MM.1S (cell line): ENCODE measurements around the gene UCN3.

ENCODE experiments used
- DNase-seq: peaks from one replicate; pipeline ENCODE4 v3.0.0-alpha.2; 2015
- H2AFZ ChIP-seq: fragments of 300-600 bp; sonication (generic); 2 replicates; pipeline ENCODE4 v1.6.0; 2016; ENCODE audit warnings: antibody characterized with exemption, low read length
- H3F3A ChIP-seq: fragments of 300-600 bp; sonication (generic); 2 replicates; pipeline ENCODE4 v1.6.1; 2016; ENCODE audit warnings: mild to moderate bottlenecking, antibody characterized with exemption, low read length, moderate library complexity, mixed read lengths; ENCODE audit not compliant: insufficient read depth
- H3K27ac ChIP-seq: fragments of 300-600 bp; sonication (generic); 2 replicates; pipeline ENCODE4 v1.5.1; 2016; ENCODE audit warnings: mild to moderate bottlenecking, low read length
- H3K27me3 ChIP-seq: fragments of 300-600 bp; sonication (generic); replicated peaks from 2 replicates; pipeline ENCODE4 v1.6.0; 2016; ENCODE audit warnings: low read length; ENCODE audit not compliant: insufficient read depth
- H3K36me3 ChIP-seq: fragments of 300-600 bp; sonication (generic); replicated peaks from 2 replicates; pipeline ENCODE4 v1.6.1; 2016; ENCODE audit warnings: mild to moderate bottlenecking, low read length, mixed read lengths; ENCODE audit not compliant: insufficient read depth
- H3K4me1 ChIP-seq: fragments of 300-600 bp; sonication (generic); 2 replicates; pipeline ENCODE4 v1.6.1; 2016; ENCODE audit warnings: low read length, mixed read lengths
- H3K4me2 ChIP-seq: fragments of 300-600 bp; sonication (generic); 2 replicates; pipeline ENCODE4 v1.6.0; 2016; ENCODE audit warnings: low read depth, low read length
- H3K4me3 ChIP-seq: fragments of 300-600 bp; sonication (generic); 2 replicates; pipeline ENCODE4 v1.5.1; 2016; ENCODE audit warnings: low read length, mixed read lengths
- H3K79me2 ChIP-seq: fragments of 300-600 bp; sonication (generic); 2 replicates; pipeline ENCODE4 v1.6.1; 2016; ENCODE audit warnings: mixed run types, low read length, mixed read lengths
- H3K9ac ChIP-seq: fragments of 300-600 bp; sonication (generic); 2 replicates; pipeline ENCODE4 v1.6.1; 2016; ENCODE audit warnings: low read length, mixed read lengths
- H3K9me2 ChIP-seq: fragments of 300-600 bp; sonication (generic); replicated peaks from 2 replicates; pipeline ENCODE4 v1.6.1; 2016; ENCODE audit warnings: mild to moderate bottlenecking, low read length, mixed read lengths; ENCODE audit not compliant: insufficient read depth
- H3K9me3 ChIP-seq: fragments of 300-600 bp; sonication (generic); replicated peaks from 2 replicates; pipeline ENCODE4 v1.6.1; 2016; ENCODE audit warnings: mild to moderate bottlenecking, low read length, mixed read lengths; ENCODE audit not compliant: insufficient read depth
- H4K20me1 ChIP-seq: fragments of 300-600 bp; sonication (generic); 2 replicates; pipeline ENCODE4 v1.6.1; 2016; ENCODE audit warnings: mild to moderate bottlenecking, low read length, moderate library complexity, mixed read lengths; ENCODE audit not compliant: insufficient read depth
- CTCF ChIP-seq: fragments of 300-600 bp; sonication (generic); IDR thresholded peaks from 2 replicates; pipeline ENCODE4 v1.5.1; 2016; ENCODE audit warnings: antibody characterized with exemption, low read length, mixed read lengths
- EZH2 ChIP-seq: fragments of 300-600 bp; sonication (generic); optimal IDR thresholded peaks from 2 replicates; pipeline ENCODE3; 2017; ENCODE audit warnings: low read depth, mild to moderate bottlenecking, antibody characterized with exemption, low read length, mixed read lengths
- EZH2phosphoT487 ChIP-seq: fragments of 300-600 bp; sonication (generic); IDR thresholded peaks from 2 replicates; pipeline ENCODE4 v1.6.1; 2018; ENCODE audit warnings: antibody characterized with exemption, low read length

The UCN3 gene

GRCh38 chr10:5325076-5325475 is 39.7 kb upstream of the UCN3 start:
- DNase-seq: no peak
- Histone ChIP-seq H4K20me1 (no peaks in the 10 kb centered on the region), H3K27me3 (no peaks in the 10 kb centered on the region), H2AFZ (no peak overlapping the region), H3K9me2 (no peaks in the 10 kb centered on the region), H3K9me3 (no peaks in the 10 kb centered on the region), H3K4me1 (no peaks in the 10 kb centered on the region), H3K36me3 (no peaks in the 10 kb centered on the region), H3K4me2 (no peak overlapping the region), H3K4me3 (no peak overlapping the region), H3F3A (no peaks in the 10 kb centered on the region), H3K27ac (no peak overlapping the region), H3K79me2 (no peaks in the 10 kb centered on the region), H3K9ac (no peak overlapping the region)
- no peak for TF ChIP-seq EZH2phosphoT487
- no peak for TF ChIP-seq CTCF
- no peak for TF ChIP-seq EZH2

GRCh38 chr10:5334196-5334880 is 30.4 kb upstream of the UCN3 start:
- H3K4me3 ChIP-seq: no peak overlapping the region
- H3K4me1 ChIP-seq: no peaks in the 10 kb centered on the region
- no peaks in the 10 kb centered on the region for H3K9me3 ChIP-seq
- no peaks in the 10 kb centered on the region for H4K20me1 ChIP-seq
- H3K27ac ChIP-seq: no peak overlapping the region
- no peak overlapping the region for H3K9ac ChIP-seq
- H3K27me3 ChIP-seq: no peaks in the 10 kb centered on the region
- H3K4me2 ChIP-seq: no peak overlapping the region
- H3K79me2 ChIP-seq: no peaks in the 10 kb centered on the region
- no peaks in the 10 kb centered on the region for H3F3A ChIP-seq
- no peaks in the 10 kb centered on the region for H3K36me3 ChIP-seq
- no peak for DNase-seq
- TF ChIP-seq EZH2phosphoT487: no peak
- TF ChIP-seq EZH2: no peak
- TF ChIP-seq CTCF: no peak
- H2AFZ ChIP-seq: no peak overlapping the region
- H3K9me2 ChIP-seq: no peaks in the 10 kb centered on the region

GRCh38 chr10:5338010-5338409 is 26.8 kb upstream of the UCN3 start:
- Histone ChIP-seq H3K4me3 (no peak overlapping the region), H3K9ac (no peak overlapping the region), H3K4me2 (no peak overlapping the region), H3K79me2 (no peaks in the 10 kb centered on the region), H3K36me3 (no peaks in the 10 kb centered on the region), H3K9me3 (no peaks in the 10 kb centered on the region), H3K27ac (no peak overlapping the region), H2AFZ (no peak overlapping the region), H3K27me3 (no peaks in the 10 kb centered on the region), H3K9me2 (no peaks in the 10 kb centered on the region), H3F3A (no peaks in the 10 kb centered on the region), H4K20me1 (no peaks in the 10 kb centered on the region), H3K4me1 (no peaks in the 10 kb centered on the region)
- DNase-seq: no peak
- TF ChIP-seq CTCF: no peak
- no peak for TF ChIP-seq EZH2
- TF ChIP-seq EZH2phosphoT487: no peak
